Skeletal muscle satellite cell (primary cell): Measurements from ENCODE around the gene FAM43A. TPM values are rescaled to one million over a fixed set of nuclear protein-coding genes. Genes with fewer than 3 reads are reported as not detected.

Experiments used
- H3K27me3 ChIP-seq: 2 replicates; pipeline ENCODE4 v1.7.0; 2013; ENCODE audit warnings: low read length; ENCODE audit not compliant: control insufficient read depth, insufficient read depth
- H3K36me3 ChIP-seq: 2 replicates; pipeline ENCODE4 v1.7.0; 2013; ENCODE audit warnings: mild to moderate bottlenecking, control low read depth, low read length; ENCODE audit not compliant: insufficient read depth
- H3K4me1 ChIP-seq: 2 replicates; pipeline ENCODE4 v1.7.0; 2013; ENCODE audit warnings: low read length; ENCODE audit not compliant: control insufficient read depth, insufficient read depth
- H3K4me2 ChIP-seq: 2 replicates; pipeline ENCODE4 v1.7.0; 2013; ENCODE audit warnings: mild to moderate bottlenecking, low read length
- H3K4me3 ChIP-seq: 2 replicates; pipeline ENCODE4 v1.7.0; 2013; ENCODE audit warnings: low read length
- H3K9ac ChIP-seq: 2 replicates; pipeline ENCODE4 v1.7.0; 2013; ENCODE audit warnings: mild to moderate bottlenecking, low read depth, low read length, moderate library complexity
- H3K9me3 ChIP-seq: replicated peaks from 2 replicates; pipeline ENCODE4 v1.7.0; 2013; ENCODE audit warnings: mild to moderate bottlenecking, control low read depth, low read length
- small RNA-seq: library from RNA; depleted of rRNA; stranded (forward); fragments of <200 nt; gene quantifications from one replicate; pipeline ENCODE3, GENCODE V24; 2012

Gene FAM43A

DNA sequence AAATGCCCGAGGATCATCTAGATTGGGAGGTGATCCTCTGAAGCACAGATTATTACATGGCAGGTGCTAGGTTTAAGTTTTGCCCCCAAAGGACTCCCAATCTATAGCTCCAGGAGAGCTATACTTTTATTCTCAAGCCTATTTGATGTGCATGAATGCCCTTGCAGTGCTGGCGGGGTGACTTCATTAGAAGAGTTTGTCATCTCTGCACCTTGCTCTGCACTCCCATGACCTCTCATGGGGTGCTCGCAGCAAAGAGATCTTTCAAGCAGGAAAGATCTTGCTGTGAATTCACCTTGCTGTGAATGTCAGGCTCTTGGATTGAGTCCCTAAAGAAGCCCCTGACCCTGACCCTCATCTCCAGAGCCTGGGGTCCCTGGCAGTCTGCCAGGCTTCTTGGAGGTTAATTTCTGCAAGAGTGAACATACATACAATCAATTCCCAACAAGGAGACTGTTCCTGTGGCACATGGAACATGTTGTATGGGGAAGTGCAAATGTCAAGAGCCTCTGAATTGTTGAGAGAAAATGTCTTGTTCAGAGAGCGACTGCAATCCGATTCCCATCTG is 45.9 kb downstream of the FAM43A start:
- H3K36me3 ChIP-seq, result no peaks in the 10 kb centered on the region
- H3K9me3 ChIP-seq, result no peaks in the 10 kb centered on the region
- no peaks in the 10 kb centered on the region for H3K4me1 ChIP-seq
- H3K27me3 ChIP-seq, result peaks cover 54% of the 10 kb centered on the region
- no peak overlapping the region for H3K4me3 ChIP-seq
- no peak overlapping the region for H3K4me2 ChIP-seq
- no peak overlapping the region for H3K9ac ChIP-seq

DNA sequence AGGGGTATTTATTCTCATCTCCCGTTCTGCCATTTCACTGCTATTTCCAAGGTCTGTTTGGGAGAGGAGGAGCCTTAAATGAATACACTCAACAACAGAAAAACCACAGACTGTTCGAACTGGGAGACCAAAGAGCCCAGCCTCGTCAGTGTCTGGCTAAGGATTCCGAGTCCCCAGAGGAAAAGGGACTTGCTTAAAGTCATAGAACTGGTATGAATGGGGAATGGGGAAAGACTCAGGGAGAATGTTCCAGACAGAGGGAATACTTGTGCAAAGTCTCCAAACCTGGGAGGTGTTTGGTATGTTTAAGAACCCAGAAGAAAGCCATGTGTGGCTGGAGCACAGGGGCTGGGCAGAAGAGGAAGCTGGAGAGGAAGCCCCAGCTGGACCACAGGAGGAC is 46.9 kb downstream of the FAM43A start:
- Histone ChIP-seq H3K27me3 (peaks cover 56% of the 10 kb centered on the region), H3K36me3 (no peaks in the 10 kb centered on the region), H3K4me3 (no peak overlapping the region), H3K4me1 (no peaks in the 10 kb centered on the region), H3K9me3 (no peaks in the 10 kb centered on the region), H3K9ac (no peak overlapping the region), H3K4me2 (no peak overlapping the region)

GRCh38 chr3:194736277-194736895 is 50.7 kb downstream of the FAM43A start:
- H3K4me1 ChIP-seq, result peaks cover 3% of the 10 kb centered on the region
- H3K9ac ChIP-seq, result no peak overlapping the region
- no peaks in the 10 kb centered on the region for H3K9me3 ChIP-seq
- H3K4me3 ChIP-seq, result no peak overlapping the region
- peaks cover 45% of the 10 kb centered on the region for H3K27me3 ChIP-seq
- no peak overlapping the region for H3K4me2 ChIP-seq
- no peaks in the 10 kb centered on the region for H3K36me3 ChIP-seq

- no peak overlapping the region for H3K4me3 ChIP-seq
- peaks cover 47% of the 10 kb centered on the region for H3K27me3 ChIP-seq
- no peak overlapping the region for H3K9ac ChIP-seq
- no peaks in the 10 kb centered on the region for H3K9me3 ChIP-seq
- H3K36me3 ChIP-seq, result no peaks in the 10 kb centered on the region
- H3K4me2 ChIP-seq, result no peak overlapping the region
- H3K4me1 ChIP-seq, result peaks cover 3% of the 10 kb centered on the region
These were observed 51.4 kb downstream of the FAM43A start for GRCh38 chr3:194736896-194737600.

Small RNA genes within 50 kb of the gene (small RNA-seq; reads per million reads assigned to genes)
- gene AC046143.2, result not detected
